Measurements from ENCODE around the gene TMEM121.

TMEM121 gene

GRCh38 chr14:105525861-105526775 is at the start of gene TMEM121:
TMEM121 (plus strand) TSS chr14:105526583; CDS start chr14:105528835, 2,252 bp downstream.
- Histone ChIP-seq H3K9me3 (no peaks in the 10 kb centered on the region), H3K36me3 (replicated peaks) (peaks cover 5% of the 10 kb centered on the region), H3K27me3 (ENCODE audit: low read depth) (peaks cover 6% of the 10 kb centered on the region), H3K4me1 (peaks cover 3% of the 10 kb centered on the region; the same call in 1 of the 2 replicates), H3K4me3 (peak within 1 kb of the TSS; percentile 61)
- in situ Hi-C loops (cut with MboI; ENCODE audit: low sequenced_read_pairs), result no loop called here
- peak; percentile 29 to 67 for DNase-seq (ENCODE audit: low spot score in 2 of 2)

DNA sequence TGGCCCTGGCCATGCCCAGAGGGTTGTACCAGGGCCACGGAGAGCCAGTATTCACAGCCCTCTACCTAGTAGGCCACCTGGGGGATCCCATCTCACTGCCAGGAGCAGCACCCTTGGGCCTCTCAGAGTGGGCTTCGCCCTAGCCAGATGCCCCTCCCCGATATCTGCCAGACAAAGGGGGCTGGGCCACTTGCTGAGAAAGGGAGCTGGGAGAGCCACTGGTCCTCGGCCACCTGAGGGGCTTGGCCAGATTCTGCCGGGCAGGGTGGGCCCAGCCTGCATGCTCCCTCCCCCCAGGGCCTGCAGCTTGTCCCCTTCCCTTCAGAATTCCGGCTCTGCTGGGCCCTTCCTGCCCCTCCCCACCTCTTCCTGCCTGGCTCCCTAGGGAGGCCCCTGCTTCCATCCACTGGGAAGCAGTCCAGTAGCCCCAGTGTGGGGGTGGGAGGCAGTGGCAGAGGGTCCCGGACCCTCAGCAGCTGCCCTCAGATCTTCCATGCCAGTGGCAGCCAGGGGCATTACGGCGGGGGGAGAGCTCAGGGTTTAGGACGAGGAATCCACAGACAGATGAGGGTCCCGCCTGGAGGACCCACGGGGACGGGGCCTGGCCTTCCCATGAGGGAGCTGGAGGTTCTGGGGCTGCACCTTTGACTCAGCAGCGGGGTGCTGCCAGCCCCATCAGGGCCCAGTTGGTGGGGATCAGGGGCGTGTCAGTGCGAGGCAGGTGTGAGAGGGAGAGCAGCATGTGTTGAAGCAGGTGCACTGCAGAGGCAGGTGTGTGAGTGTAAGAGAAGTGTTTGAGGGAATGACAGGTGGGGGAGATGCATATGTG is 49.3 kb upstream of the TMEM121 start:
- peaks cover 19% of the 10 kb centered on the region for H3K4me1 ChIP-seq
- in situ Hi-C loops (cut with MboI; ENCODE audit: low sequenced_read_pairs), result no loop called here
- DNase-seq (ENCODE audit: low spot score in 2 of 2), result no peak
- no peaks in the 10 kb centered on the region for H3K9me3 ChIP-seq
- H3K36me3 ChIP-seq (replicated peaks), result no peaks in the 10 kb centered on the region
- H3K4me3 ChIP-seq, result no peak overlapping the region
- H3K27me3 ChIP-seq (ENCODE audit: low read depth), result peaks cover 48% of the 10 kb centered on the region

- H3K4me3 ChIP-seq, result no peak overlapping the region
- H3K9me3 ChIP-seq, result no peaks in the 10 kb centered on the region
- no peaks in the 10 kb centered on the region for H3K36me3 ChIP-seq (replicated peaks)
- in situ Hi-C loops (cut with MboI; ENCODE audit: low sequenced_read_pairs), result no loop called here
- peaks cover 48% of the 10 kb centered on the region for H3K27me3 ChIP-seq (ENCODE audit: low read depth)
- no peak for DNase-seq (ENCODE audit: low spot score in 2 of 2)
- H3K4me1 ChIP-seq, result peaks cover 22% of the 10 kb centered on the region
Observed at GRCh38 chr14:105477660-105478397, 48.6 kb upstream of the TMEM121 start.

DNA sequence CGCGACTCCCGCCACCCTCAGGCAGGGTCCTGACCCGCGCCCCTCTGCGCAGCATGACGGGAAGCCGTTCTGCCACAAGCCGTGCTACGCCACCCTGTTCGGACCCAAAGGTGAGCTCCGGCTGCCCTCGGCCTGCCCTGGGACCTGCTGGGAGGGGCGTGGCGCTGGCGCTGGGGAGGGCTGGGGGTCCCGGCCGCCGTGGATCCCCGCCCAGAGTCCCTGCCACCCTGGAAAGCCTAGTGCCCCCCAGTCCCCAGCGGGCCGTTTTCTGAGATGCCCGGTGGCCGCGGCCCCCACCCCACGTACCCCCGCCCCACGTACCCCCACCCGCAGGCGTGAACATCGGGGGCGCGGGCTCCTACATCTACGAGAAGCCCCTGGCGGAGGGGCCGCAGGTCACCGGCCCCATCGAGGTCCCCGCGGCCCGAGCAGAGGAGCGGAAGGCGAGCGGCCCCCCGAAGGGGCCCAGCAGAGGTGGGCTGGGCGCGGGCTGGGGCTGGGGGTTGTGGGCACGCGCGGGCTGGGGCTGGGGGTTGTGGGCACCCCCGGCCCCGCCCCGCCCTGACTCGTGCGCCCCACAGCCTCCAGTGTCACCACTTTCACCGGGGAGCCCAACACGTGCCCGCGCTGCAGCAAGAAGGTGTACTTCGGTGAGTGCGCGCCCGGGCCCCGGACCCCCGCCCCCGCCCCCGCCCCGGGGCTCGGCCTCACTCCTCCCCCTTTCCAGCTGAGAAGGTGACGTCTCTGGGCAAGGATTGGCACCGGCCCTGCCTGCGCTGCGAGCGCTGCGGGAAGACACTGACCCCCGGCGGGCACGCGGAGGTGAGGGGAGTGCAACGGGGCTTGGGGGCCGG is 47.8 kb upstream of the TMEM121 start:
- in situ Hi-C loops (cut with MboI; ENCODE audit: low sequenced_read_pairs), result no loop called here
- H3K4me1 ChIP-seq, result peaks cover 19% of the 10 kb centered on the region
- H3K9me3 ChIP-seq, result no peaks in the 10 kb centered on the region
- no peaks in the 10 kb centered on the region for H3K36me3 ChIP-seq (replicated peaks)
- no peak for DNase-seq (ENCODE audit: low spot score in 2 of 2)
- peaks cover 48% of the 10 kb centered on the region for H3K27me3 ChIP-seq (ENCODE audit: low read depth)
- H3K4me3 ChIP-seq, result no peak overlapping the region

DNA sequence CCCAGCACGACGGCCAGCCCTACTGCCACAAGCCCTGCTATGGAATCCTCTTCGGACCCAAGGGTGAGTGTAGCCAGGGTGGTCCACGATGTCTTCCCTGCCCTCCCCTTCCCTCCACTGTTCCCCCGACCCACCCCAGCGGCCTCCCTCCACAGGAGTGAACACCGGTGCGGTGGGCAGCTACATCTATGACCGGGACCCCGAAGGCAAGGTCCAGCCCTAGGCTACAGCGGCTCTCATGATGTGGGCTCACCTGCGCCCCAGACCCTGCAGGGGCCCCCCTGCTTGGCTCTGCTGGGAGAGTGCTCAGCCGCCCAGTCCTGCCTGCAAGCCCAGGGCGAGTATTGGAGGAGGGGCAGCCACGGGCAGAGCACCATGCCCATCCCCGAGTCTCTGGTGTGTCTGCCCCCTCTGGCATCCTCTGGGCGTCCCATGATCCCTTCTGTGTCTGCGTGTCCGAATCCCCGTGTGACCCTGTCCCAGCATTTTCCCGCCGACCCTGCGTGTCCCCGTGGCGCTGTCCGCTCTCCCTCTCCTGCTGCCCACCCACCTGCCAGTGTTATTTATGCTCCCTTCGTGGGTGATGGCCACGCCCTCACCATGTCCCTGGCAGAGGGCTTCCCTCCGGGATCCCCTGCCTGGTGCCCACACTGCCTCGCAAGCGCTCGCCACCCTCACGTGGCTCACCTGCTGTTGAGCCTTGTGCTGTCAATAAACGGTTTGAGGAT is 46.8 kb upstream of the TMEM121 start:
- no peaks in the 10 kb centered on the region for H3K9me3 ChIP-seq
- peaks cover 16% of the 10 kb centered on the region for H3K4me1 ChIP-seq
- in situ Hi-C loops (cut with MboI; ENCODE audit: low sequenced_read_pairs), result no loop called here
- no peak overlapping the region for H3K4me3 ChIP-seq
- peaks cover 48% of the 10 kb centered on the region for H3K27me3 ChIP-seq (ENCODE audit: low read depth)
- no peaks in the 10 kb centered on the region for H3K36me3 ChIP-seq (replicated peaks)
- DNase-seq (ENCODE audit: low spot score in 2 of 2), result no peak

GRCh38 chr14:105480199-105480746 is 46.1 kb upstream of the TMEM121 start:
- in situ Hi-C loops (cut with MboI; ENCODE audit: low sequenced_read_pairs), result no loop called here
- H3K9me3 ChIP-seq, result no peaks in the 10 kb centered on the region
- peaks cover 45% of the 10 kb centered on the region for H3K27me3 ChIP-seq (ENCODE audit: low read depth)
- no peaks in the 10 kb centered on the region for H3K36me3 ChIP-seq (replicated peaks)
- peaks cover 16% of the 10 kb centered on the region for H3K4me1 ChIP-seq
- H3K4me3 ChIP-seq, result no peak overlapping the region
- no peak for DNase-seq (ENCODE audit: low spot score in 2 of 2)

DNA sequence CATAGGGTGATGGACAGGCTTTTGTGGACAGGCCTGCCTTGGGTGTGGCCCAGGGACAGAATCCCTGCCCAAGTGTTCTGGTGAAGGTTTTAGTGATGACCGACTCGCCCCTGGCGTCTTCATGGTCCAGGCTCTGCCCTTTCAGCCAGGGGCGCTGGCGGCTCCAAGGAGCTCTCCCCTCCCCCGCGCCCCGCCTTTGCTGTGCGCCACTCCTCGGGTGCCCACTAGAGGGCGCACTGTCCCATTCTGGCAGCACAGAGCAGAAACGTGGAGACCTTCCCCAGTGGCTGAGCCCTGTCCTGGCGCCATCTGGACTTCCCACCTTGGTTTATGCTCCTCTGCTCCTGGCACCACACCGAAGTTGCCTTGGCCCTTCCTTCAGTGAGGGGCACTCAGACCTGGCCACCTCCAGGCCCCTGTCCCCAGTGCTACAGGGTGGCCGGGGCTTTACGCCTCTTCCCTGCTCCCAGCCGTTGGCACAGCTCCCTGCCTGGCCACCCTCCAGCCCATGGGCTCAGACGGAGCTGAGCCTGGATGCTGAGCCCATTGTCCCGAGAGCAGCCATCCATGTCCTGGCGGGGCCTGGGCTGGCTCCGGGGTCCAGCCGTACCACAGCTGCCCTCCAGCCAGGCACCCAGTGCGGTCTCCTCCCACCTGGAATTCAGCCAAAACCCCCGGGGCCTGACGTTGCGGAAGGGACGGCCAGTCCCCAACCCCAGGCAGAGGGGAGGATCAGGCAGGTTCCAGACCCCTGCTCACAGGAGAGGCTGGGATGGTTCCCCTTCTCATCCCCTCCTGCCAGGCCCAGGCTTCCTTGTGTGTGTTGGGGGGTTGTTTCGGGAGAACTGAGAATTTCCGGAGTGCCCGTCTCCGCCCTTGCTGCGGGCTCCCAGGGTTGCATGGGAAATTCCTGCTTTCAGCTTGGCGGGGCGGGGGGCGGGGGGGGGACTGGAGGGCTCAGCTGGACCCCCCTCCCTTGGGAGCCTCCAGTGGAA is 45.3 kb upstream of the TMEM121 start:
- Histone ChIP-seq H3K4me1 (peaks cover 16% of the 10 kb centered on the region), H3K36me3 (replicated peaks) (no peaks in the 10 kb centered on the region), H3K9me3 (no peaks in the 10 kb centered on the region), H3K27me3 (ENCODE audit: low read depth) (peaks cover 37% of the 10 kb centered on the region), H3K4me3 (peak overlapping the region; percentile 27)
- peak; percentile 77 to 93 for DNase-seq (ENCODE audit: low spot score in 2 of 2)
- in situ Hi-C loops (cut with MboI; ENCODE audit: low sequenced_read_pairs), result no loop called here

DNA sequence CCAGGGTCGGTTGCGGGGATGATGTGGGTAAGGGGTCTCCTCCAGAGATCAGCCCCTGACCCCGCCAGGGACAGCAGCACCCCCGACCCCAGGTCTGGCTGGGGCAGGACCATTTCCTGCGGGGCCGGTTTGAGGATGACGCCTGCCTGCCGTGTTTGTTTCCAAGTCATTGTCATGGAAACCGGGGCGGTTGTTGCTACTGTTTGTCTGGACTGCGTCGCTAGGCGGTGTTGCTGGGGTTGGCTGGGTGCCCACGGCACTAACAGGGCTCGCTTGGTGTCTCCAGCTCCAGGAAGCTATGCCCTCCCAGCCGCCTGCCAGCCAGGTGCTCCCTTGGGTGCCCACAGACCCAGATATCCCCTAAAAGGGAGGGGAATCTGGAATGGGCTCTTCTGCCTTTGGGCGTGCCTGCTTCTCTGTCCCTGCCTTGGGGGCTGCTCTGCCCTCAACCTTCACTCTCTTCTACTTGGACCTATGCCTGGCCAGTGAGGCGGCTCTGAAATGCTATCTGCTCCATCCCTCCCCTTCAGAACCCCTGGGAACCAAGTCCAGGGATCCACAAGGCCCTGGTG is 44.4 kb upstream of the TMEM121 start:
- Histone ChIP-seq H3K27me3 (ENCODE audit: low read depth) (peaks cover 28% of the 10 kb centered on the region), H3K4me1 (peaks cover 16% of the 10 kb centered on the region), H3K36me3 (replicated peaks) (no peaks in the 10 kb centered on the region), H3K9me3 (no peaks in the 10 kb centered on the region), H3K4me3 (no peak overlapping the region)
- peak; percentile 92 to 97 for DNase-seq (ENCODE audit: low spot score in 2 of 2)
- in situ Hi-C loops (cut with MboI; ENCODE audit: low sequenced_read_pairs), result no loop called here

- Histone ChIP-seq H3K9me3 (no peaks in the 10 kb centered on the region), H3K27me3 (ENCODE audit: low read depth) (peaks cover 24% of the 10 kb centered on the region), H3K36me3 (replicated peaks) (no peaks in the 10 kb centered on the region), H3K4me1 (peaks cover 16% of the 10 kb centered on the region), H3K4me3 (no peak overlapping the region)
- no peak for DNase-seq (ENCODE audit: low spot score in 2 of 2)
- in situ Hi-C loops (cut with MboI; ENCODE audit: low sequenced_read_pairs), result no loop called here
Observed at GRCh38 chr14:105482486-105483110, 43.8 kb upstream of the TMEM121 start.

DNA sequence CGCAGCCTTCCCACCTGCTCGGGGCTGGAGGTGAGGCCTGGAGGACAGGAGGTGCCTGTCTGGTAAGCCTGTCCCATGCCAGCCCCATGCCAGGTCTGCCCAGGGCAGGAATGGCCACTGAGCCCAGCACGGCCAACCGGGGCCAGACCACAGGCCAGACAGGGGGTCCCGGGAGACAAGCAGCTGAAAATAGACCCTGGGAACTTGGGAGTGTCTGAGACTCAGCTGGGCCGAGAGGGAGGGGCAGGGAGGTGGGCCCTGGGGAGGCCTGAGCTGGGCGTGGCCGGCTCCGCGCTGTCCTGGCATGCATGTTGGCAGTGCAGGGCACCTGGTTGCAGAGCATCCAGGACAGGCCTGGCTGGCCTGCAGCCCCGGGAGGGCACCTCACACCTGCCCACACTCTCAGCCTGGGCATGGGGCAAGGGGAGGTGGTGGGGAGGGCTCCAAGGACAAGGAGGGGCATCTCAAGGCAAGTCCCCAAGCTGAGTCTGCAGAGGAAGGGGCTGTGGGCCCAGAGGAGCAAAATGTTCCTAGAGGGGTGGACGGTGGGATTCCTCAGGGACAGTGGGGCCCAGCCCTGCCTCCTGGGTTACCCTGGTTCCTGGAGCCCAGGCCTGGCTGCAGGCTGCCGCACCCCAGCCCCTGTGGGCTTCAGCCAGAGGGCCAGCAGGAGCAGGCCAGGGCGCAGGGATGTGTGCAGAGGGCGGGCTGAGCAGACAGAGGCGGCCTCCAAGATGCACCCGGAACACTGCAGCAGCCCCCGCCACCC is 42.9 kb upstream of the TMEM121 start:
- Histone ChIP-seq H3K4me1 (peaks cover 16% of the 10 kb centered on the region), H3K36me3 (replicated peaks) (no peaks in the 10 kb centered on the region), H3K4me3 (no peak overlapping the region), H3K9me3 (no peaks in the 10 kb centered on the region), H3K27me3 (ENCODE audit: low read depth) (peaks cover 17% of the 10 kb centered on the region)
- no peak for DNase-seq (ENCODE audit: low spot score in 2 of 2)
- in situ Hi-C loops (cut with MboI; ENCODE audit: low sequenced_read_pairs), result no loop called here
